Smooth muscle cell (in vitro differentiated cells): Measurements from ENCODE around the gene TMEM214. TPM values are rescaled to one million over a fixed set of nuclear protein-coding genes. Genes with fewer than 3 reads are reported as not detected.

Source experiments
- DNase-seq: peaks from one replicate; lab custom pipeline; 2025; ENCODE audit not compliant: unreplicated experiment; lab: John Stamatoyannopoulos, UW
- H2AFZ ChIP-seq: fragments of 200-600 bp; sonication (generic); 2 replicates; pipeline ENCODE4 v1.6.0; 2016; ENCODE audit warnings: antibody characterized with exemption, low read depth, mild to moderate bottlenecking
- H3F3A ChIP-seq: fragments of 200-600 bp; sonication (generic); 2 replicates; pipeline ENCODE4 v1.6.0; 2017; ENCODE audit warnings: antibody characterized with exemption, low read depth
- H3K27ac ChIP-seq: fragments of 200-600 bp; sonication (generic); 2 replicates; pipeline ENCODE4 v1.5.1; 2016; ENCODE audit warnings: low read depth, mild to moderate bottlenecking
- H3K27me3 ChIP-seq: fragments of 200-600 bp; sonication (generic); 2 replicates; pipeline ENCODE4 v1.6.1; 2016; ENCODE audit warnings: low read depth, mild to moderate bottlenecking
- H3K36me3 ChIP-seq: fragments of 200-600 bp; sonication (generic); 2 replicates; pipeline ENCODE4 v1.5.1; 2016; ENCODE audit warnings: low read depth
- H3K4me1 ChIP-seq: fragments of 200-600 bp; sonication (generic); 2 replicates; pipeline ENCODE4 v1.5.1; 2016; ENCODE audit warnings: low read depth
- H3K4me2 ChIP-seq: fragments of 200-600 bp; sonication (generic); 2 replicates; pipeline ENCODE4 v1.6.0; 2016; ENCODE audit warnings: mild to moderate bottlenecking
- H3K4me3 ChIP-seq: fragments of 200-600 bp; sonication (generic); 2 replicates; pipeline ENCODE4 v1.5.1; 2016; ENCODE audit warnings: mild to moderate bottlenecking
- H3K79me2 ChIP-seq: fragments of 200-600 bp; sonication (generic); 2 replicates; pipeline ENCODE4 v1.6.0; 2016; ENCODE audit warnings: low read depth, mild to moderate bottlenecking
- H3K9ac ChIP-seq: fragments of 200-600 bp; sonication (generic); 2 replicates; pipeline ENCODE4 v1.6.0; 2016; ENCODE audit warnings: low read depth
- H3K9me3 ChIP-seq: fragments of 200-600 bp; sonication (generic); replicated peaks from 2 replicates; pipeline ENCODE4 v1.5.1; 2016; ENCODE audit warnings: low read depth
- H4K20me1 ChIP-seq: fragments of 200-600 bp; sonication (generic); 2 replicates; pipeline ENCODE4 v1.6.0; 2016; ENCODE audit warnings: low read depth
- WGBS: methylation state at CpG from one replicate; pipeline ENCODE4 v1.1.7; 2016; ENCODE audit warnings: low lambda C conversion rate; 5-methylcytosine and 5-hydroxymethylcytosine counted together
- polyA plus RNA-seq: library from polyadenylated mRNA; unstranded; fragments of >200 nt; fragmentation: Nextera tagmentation; extraction: Ambion mirVana; gene quantifications from 2 replicates; pipeline ENCODE4 v1.2.1, GENCODE V29; 2016
- total RNA-seq: library from RNA; depleted of rRNA; stranded (reverse); fragments of >200 nt; gene quantifications from 2 replicates; pipeline ENCODE4 v1.2.3, GENCODE V29; 2014
- TF ChIP-seq, protein P1 (sequence below): fragments of 200-600 bp; sonication (generic); IDR thresholded peaks from 2 replicates; pipeline ENCODE4 v1.5.1; 2017; ENCODE audit warnings: borderline replicate concordance, mild to moderate bottlenecking, antibody characterized with exemption; ENCODE audit not compliant: insufficient read depth, poor library complexity, severe bottlenecking

The TMEM214 gene
- total and polyA plus RNA-seq, 2 experiments from 2014 or later, result 79.6 to 99.7 TPM

DNA sequence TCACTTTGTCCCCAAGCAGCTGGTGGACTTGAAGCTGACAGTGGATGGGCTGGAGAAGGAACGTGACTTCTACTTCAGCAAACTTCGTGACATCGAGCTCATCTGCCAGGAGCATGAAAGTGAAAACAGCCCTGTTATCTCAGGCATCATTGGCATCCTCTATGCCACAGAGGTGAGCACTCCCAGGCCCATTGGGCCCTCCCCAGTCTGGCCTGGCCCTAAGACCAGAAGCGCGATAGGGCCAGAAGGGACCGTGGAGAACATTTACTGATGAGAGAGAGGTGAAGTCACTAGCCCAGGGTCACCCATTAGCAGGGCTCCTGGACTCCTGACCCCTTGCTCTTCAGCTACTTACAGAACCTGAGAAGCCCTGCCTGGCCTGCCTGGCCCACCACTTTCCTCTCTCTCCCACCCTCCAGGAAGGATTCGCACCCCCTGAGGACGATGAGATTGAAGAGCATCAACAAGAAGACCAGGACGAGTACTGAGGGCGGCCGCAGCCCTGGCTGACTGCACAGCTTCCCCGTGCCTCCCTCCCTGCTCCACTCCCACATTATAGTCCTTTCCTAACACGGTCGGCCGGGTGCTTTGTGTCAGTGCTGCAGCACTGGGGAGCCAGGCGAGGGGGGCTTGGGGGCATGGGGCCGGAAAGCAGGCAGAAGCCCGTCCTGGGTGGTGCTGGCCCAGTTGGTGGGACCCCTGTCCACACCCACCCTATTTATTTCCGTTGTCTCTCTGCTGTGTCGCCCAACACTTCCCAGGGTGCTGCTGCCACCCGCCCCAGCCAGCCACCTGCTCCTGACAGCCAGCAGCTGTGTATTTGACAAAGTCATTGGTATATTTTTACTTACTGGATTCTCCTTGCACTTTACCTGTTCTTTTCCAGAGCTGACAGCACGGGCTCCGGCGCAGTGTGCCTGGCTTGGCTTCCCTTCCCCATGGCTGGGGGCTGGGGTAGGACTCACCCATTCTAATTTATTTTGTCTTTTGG lies 6.6 kb upstream of the TMEM214 start:
- H4K20me1 ChIP-seq, result peaks cover 57% of the 10 kb centered on the region
- no peaks in the 10 kb centered on the region for H3K9me3 ChIP-seq
- no peak overlapping the region for H3K4me3 ChIP-seq
- H2AFZ ChIP-seq, result no peak overlapping the region
- H3F3A ChIP-seq, result peaks cover 9% of the 10 kb centered on the region
- H3K4me2 ChIP-seq, result no peak overlapping the region
- H3K9ac ChIP-seq, result no peak overlapping the region
- H3K27me3 ChIP-seq, result no peaks in the 10 kb centered on the region
- no peaks in the 10 kb centered on the region for H3K4me1 ChIP-seq
- peaks cover 5% of the 10 kb centered on the region for H3K79me2 ChIP-seq
- TF ChIP-seq, protein P1, sequence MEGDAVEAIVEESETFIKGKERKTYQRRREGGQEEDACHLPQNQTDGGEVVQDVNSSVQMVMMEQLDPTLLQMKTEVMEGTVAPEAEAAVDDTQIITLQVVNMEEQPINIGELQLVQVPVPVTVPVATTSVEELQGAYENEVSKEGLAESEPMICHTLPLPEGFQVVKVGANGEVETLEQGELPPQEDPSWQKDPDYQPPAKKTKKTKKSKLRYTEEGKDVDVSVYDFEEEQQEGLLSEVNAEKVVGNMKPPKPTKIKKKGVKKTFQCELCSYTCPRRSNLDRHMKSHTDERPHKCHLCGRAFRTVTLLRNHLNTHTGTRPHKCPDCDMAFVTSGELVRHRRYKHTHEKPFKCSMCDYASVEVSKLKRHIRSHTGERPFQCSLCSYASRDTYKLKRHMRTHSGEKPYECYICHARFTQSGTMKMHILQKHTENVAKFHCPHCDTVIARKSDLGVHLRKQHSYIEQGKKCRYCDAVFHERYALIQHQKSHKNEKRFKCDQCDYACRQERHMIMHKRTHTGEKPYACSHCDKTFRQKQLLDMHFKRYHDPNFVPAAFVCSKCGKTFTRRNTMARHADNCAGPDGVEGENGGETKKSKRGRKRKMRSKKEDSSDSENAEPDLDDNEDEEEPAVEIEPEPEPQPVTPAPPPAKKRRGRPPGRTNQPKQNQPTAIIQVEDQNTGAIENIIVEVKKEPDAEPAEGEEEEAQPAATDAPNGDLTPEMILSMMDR, result no peak
- no peak overlapping the region for H3K27ac ChIP-seq
- 98% methylated on average over 24 of the region's 24 CpGs for WGBS
- no peak for DNase-seq
- no peaks in the 10 kb centered on the region for H3K36me3 ChIP-seq

DNA sequence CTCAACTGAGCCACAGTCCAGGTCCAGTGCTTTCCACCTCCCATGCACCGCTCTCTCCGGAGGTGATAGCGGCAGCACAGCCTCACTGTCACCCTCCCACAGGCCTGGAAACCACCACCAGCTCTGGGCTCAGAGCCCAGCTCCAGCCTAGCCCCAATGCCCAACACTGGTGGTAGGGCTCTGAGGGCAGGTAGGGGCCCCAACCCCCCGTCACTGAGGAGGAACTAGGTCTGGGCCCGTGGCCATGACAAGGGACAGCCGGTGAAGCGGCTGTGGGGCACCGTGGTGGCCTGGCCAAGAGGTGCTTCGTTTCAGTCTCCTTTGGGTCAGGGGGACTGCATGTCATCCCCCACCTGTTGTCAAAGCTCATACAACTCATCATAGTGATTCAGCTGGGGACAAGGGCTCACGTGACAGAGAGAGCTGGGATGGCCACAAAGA lies 5.5 kb upstream of the TMEM214 start:
- DNase-seq, result no peak
- WGBS, result 93% methylated on average over 10 of the region's 10 CpGs
- H2AFZ ChIP-seq, result no peak overlapping the region
- no peak overlapping the region for H3K4me2 ChIP-seq
- H3K9me3 ChIP-seq, result no peaks in the 10 kb centered on the region
- no peak overlapping the region for H3K4me3 ChIP-seq
- no peaks in the 10 kb centered on the region for H3K27me3 ChIP-seq
- H3K27ac ChIP-seq, result no peak overlapping the region
- peaks cover 46% of the 10 kb centered on the region for H4K20me1 ChIP-seq
- H3K4me1 ChIP-seq, result no peaks in the 10 kb centered on the region
- no peak overlapping the region for H3K9ac ChIP-seq
- TF ChIP-seq, protein P1, result no peak
- H3K36me3 ChIP-seq, result no peaks in the 10 kb centered on the region
- peaks cover 5% of the 10 kb centered on the region for H3F3A ChIP-seq
- peaks cover 8% of the 10 kb centered on the region for H3K79me2 ChIP-seq

DNA sequence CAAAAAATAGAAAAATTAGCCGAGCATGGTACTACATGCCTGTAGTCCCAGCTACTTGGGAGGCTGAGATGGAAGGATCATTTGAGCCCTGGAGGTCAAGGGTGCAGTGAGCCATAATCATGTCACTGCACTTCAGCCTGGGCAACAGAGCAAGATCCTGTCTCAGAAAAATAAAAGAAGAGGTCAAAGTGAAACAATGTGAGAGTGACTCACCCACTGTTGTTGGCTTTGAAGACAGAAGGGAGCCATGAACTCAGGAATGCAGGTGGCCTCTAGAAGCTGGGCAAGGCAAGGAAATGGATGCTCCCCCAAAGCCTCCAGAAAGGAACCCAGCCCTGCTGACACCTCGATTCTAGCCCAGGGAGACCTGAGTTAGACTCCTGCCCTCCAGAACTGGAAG lies 3.7 kb upstream of the TMEM214 start:
- Histone ChIP-seq H3K27me3 (no peaks in the 10 kb centered on the region), H3K9me3 (no peaks in the 10 kb centered on the region), H3K4me2 (no peak overlapping the region), H3K27ac (no peak overlapping the region), H4K20me1 (peaks cover 35% of the 10 kb centered on the region), H3K4me1 (no peaks in the 10 kb centered on the region), H3K79me2 (peaks cover 22% of the 10 kb centered on the region), H3F3A (peaks cover 3% of the 10 kb centered on the region), H3K36me3 (no peaks in the 10 kb centered on the region), H3K9ac (no peak overlapping the region), H3K4me3 (no peak overlapping the region), H2AFZ (no peak overlapping the region)
- TF ChIP-seq, protein P1, result no peak
- DNase-seq, result no peak
- 95% methylated on average over 2 of the region's 2 CpGs for WGBS
